GM23248 (cell line): ENCODE measurements around the gene ERP27.

Experiments
- EZH2 ChIP-seq: fragments of 200-600 bp; sonication (generic); IDR thresholded peaks from 2 replicates; pipeline ENCODE4 v1.6.1; 2018; ENCODE audit warnings: antibody characterized with exemption, mild to moderate bottlenecking; ENCODE audit not compliant: insufficient read depth, poor library complexity, severe bottlenecking
- EZH2phosphoT487 ChIP-seq: fragments of 200-600 bp; sonication (generic); IDR thresholded peaks from 2 replicates; pipeline ENCODE4 v1.6.1; 2018; ENCODE audit warnings: antibody characterized with exemption, moderate library complexity, mild to moderate bottlenecking, low read depth; ENCODE audit not compliant: insufficient read depth

DNA sequence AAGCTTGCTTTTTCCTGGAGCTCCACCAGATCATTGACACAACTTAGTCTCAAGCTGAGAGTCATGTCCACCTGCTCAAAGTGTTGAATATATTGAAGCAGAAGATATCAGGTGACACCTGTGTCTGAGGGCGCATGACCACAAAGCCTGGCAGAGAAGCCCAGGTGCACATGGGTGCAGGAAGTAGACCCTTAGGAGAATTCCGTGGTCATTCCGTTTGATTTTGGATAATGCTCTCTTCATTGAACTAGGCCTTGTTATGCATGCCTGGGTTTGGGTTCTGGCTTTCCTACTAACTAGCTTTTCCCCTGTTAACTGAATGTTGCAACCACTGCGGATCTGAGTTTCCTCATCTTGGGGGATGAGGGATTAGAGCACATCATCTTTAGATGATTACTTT is 15.9 kb upstream of the ERP27 start:
- TF ChIP-seq EZH2 (no peak), EZH2phosphoT487 (no peak)
